Measurements from ENCODE around the gene GRPEL1.

GRCh38 chr4:7016086-7016485 lies 51.8 kb downstream of the GRPEL1 start:
- TF ChIP-seq, protein P1, sequence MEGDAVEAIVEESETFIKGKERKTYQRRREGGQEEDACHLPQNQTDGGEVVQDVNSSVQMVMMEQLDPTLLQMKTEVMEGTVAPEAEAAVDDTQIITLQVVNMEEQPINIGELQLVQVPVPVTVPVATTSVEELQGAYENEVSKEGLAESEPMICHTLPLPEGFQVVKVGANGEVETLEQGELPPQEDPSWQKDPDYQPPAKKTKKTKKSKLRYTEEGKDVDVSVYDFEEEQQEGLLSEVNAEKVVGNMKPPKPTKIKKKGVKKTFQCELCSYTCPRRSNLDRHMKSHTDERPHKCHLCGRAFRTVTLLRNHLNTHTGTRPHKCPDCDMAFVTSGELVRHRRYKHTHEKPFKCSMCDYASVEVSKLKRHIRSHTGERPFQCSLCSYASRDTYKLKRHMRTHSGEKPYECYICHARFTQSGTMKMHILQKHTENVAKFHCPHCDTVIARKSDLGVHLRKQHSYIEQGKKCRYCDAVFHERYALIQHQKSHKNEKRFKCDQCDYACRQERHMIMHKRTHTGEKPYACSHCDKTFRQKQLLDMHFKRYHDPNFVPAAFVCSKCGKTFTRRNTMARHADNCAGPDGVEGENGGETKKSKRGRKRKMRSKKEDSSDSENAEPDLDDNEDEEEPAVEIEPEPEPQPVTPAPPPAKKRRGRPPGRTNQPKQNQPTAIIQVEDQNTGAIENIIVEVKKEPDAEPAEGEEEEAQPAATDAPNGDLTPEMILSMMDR (conservative IDR thresholded peaks at IDR 0.05): no peak
- TF ChIP-seq EZH2 (IDR thresholded peaks at IDR 0.05; ENCODE audit: low read depth): no peak
